NCI-H2029 (cell line): ENCODE measurements around the gene EIF3D.

Experiments
- DNase-seq: peaks from one replicate; lab custom pipeline; 2025; lab: John Stamatoyannopoulos, UW

EIF3D gene

DNA sequence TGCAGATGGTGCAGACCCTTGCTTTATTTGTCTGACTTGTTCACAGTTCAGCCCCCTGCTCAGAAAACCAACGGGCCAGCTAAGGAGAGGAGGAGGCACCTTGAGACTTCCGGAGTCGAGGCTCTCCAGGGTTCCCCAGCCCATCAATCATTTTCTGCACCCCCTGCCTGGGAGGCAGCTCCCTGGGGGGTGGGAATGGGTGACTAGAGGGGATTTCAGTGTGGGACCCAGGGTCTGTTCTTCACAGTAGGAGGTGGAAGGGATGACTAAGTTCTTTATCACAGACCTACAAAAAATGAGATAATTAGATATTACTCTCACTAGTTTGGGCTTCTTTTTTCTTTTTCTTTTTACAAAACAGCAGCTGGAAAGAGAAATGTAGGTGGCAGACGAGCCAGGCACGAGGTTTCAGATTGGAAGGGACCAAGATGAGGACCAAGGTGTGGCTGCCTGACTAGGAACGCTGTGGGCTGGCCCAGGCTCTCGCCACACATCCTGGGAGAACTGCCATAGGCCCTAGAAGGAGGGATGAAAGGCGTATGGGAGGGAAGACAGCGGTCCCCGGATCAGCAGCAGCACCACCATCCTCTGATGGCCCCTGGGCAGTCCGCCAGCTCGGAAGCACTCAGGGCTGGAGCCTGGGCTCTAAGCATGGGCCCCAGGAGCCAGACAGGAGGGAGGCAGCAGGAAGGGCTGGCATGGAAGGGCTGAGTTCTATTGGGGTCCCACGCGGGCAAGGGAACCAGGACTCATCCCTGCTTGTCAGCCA lies 61.7 kb downstream of the EIF3D start:
- DNase-seq = peak; percentile 80

DNA sequence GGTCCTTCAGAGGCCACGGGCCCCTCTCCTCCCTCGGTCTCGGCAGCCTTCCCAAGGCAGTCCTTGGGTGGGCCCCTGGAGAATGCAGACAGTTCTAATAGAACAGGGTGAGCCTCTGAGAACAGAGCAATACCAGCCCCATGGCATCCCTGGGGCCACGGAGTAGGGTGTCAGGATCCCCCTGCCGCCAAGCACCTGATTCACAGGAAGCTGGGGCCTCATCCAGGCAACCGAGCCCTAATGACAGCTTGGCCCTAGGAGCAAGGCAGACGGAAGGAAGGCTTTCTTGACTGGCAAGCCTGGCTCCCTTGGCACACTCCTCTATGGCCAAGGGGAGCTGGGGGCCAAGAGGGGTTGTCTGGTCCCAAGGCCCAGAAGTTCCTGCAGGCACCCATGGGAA lies 62.7 kb downstream of the EIF3D start:
- no peak for DNase-seq

DNA sequence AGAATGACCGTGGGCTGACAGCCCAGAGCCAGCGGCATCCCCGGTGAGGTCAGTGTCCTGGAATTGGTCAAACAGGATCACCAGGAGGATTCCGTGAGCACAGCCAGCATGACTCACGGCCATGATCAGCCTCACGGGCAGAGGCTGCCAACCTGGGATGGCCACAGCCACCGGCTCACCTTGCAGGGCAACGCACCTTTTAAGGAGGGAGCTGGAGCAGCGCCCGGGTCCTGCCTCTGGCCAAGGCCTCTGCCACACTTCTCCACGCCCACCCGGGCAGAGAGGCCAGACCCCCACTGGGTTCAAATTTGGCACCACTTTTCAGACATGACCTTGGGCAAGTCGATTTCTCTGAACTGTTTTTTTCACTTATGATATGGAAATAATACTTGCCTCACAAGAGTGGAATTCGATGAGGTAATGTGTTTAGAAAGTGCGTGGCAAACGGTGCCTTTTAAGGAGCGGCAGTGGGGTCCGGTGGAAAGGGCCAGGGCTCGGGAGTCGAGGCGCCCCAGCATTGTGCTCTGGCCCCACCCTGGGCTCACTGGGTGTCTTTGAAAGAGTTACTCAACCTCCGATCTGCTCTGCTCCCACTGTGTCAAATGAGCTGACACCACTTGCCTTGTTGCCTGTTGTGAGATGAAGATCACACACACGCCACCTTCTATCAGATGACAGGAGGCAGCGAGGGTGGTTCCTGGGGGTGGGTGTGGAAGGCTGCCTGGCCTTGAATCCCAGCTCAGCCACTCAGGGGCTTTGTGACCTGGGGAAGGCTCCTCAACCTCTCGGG lies 63.5 kb downstream of the EIF3D start:
- DNase-seq = peak; percentile 89

DNA sequence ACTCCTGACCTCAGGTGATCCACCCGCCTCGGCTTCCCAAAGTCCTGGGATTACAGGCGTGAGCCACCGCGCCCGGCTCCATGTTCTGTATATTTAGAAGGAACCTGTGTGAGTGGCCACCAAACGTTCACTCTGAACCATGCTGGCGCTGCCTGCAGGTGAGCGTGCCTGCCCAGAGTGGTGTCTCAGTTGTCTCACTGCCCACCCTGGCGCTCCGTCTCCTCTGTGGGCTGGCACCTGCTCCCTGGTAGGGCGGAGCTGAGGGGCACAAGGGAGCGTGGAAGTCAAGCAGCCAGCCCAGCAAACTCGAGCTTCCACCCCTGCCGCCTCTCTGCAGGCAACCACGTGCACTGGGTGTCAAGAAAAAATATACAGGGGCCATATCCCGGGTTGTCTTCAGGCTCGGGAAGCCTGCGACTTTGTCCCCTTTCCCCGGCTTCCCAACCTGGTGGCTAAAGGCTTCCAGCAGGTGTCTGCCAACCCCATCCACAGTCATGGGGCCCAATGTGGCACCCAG lies 64.2 kb downstream of the EIF3D start:
- DNase-seq = peak; percentile 39

DNA sequence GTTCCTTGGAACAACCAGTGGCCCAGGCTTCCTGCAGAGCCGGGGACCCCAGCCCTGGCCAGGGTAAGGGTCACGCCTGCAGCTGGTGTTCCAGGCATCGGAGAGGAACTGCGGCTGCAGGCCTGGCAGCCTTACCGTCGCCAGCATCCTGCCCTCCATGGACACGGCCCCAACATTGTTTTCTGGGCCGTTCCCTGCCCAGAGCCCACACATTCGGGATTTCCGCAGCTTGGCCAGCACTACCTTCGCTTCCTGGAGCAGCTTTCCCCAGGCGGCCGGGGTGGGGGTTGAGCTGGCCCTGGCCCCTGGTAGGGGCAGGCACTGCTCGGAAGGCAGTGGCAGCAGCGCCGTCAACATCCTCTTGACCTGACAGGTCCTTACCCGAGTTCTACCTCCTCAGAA lies 65.2 kb downstream of the EIF3D start:
- no peak for DNase-seq

DNA sequence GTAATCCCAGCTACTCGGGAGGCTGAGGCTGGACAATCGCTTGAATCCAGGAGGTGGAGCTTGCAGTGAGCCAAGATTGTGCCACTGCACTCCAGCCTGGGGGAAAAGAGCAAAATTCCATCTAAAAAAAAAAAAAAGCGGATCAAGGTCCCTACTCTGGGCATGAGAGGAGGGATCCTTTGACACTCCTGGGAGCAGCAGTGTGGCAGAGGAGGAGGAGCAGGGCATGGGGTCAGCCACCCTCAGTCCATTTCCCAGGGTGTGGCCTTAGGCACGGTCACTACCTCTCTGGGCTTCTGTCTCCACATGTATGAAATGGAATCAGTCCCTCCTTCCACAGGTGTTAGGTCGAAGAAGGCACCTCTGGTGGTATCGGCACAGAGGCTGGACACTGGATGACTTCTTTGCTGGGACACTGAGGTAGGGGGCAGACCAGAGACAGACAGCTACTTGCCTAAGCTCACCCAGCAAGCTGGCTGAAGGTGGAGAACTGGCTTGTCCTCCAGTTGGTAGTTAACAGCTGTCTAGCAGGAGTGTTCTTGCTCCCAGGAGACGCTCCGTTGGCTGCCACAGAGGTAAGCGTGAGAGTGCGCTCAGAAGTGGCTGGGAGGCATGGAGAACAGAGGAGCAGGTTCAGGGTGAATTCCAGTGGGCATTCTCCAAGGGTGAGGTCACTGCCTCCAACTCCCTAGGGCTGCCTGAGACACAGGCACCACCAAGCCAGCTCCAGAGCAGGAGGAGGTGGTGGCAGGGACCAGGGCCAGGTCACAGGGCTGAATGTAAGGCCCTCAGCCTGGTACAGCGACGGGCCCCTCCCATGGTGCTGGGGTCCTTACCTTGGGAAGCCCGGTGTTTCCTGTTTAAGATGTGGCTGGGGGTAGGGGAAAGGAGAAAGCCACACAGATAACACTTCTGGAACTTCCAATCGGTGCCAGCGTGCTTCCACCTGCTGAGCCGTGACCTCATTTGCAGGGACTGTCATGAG lies 67.0 kb downstream of the EIF3D start:
- peak; percentile 79 for DNase-seq
